Ramos (cell line): Measurements from ENCODE around the gene AHDC1.
"Not testable (repeated sequence)": the region's sequence is repeated elsewhere in the genome, so short reads cannot be mapped to it uniquely, and the experiment has no call there.

Experiments used
- in situ Hi-C: fragments of 300-500 bp; cut with MboI; formaldehyde crosslinking; loops from one replicate; pipeline ENCODE4 v1.14.3; 2022; ENCODE audit warnings: low sequenced_read_pairs; ENCODE audit not compliant: unreplicated experiment

AHDC1 gene

GRCh38 chr1:27503844-27504587 lies 99.9 kb downstream of the AHDC1 start:
- in situ Hi-C loops, result no loop called here

- in situ Hi-C loops, result no loop called here
These were observed 100.9 kb downstream of the AHDC1 start for GRCh38 chr1:27503033-27503432.

GRCh38 chr1:27501159-27501558 lies 102.8 kb downstream of the AHDC1 start:
- in situ Hi-C loops, result not testable (repeated sequence)

GRCh38 chr1:27499142-27499541 lies 104.8 kb downstream of the AHDC1 start:
- in situ Hi-C loops, result no loop called here

GRCh38 chr1:27496604-27497155 lies 107.3 kb downstream of the AHDC1 start:
- in situ Hi-C loops, result no loop called here

GRCh38 chr1:27492796-27493195 lies 111.1 kb downstream of the AHDC1 start:
- in situ Hi-C loops, result no loop called here

GRCh38 chr1:27491748-27492700 lies 111.9 kb downstream of the AHDC1 start:
- in situ Hi-C loops, result no loop called here

- in situ Hi-C loops, result no loop called here
These were observed 113.8 kb downstream of the AHDC1 start, which contains the start of gene WASF2 for GRCh38 chr1:27489973-27490741. Gene WASF2 (minus strand): TSS chr1:27490167. CDS start chr1:27428890, 61,277 bp downstream.

- in situ Hi-C loops, result no loop called here
These were observed 114.4 kb downstream of the AHDC1 start for GRCh38 chr1:27489501-27489972.

GRCh38 chr1:27487966-27488884 lies 115.7 kb downstream of the AHDC1 start:
- in situ Hi-C loops, result no loop called here

GRCh38 chr1:27485363-27485762 lies 118.6 kb downstream of the AHDC1 start:
- in situ Hi-C loops, result no loop called here
